ENCODE measurements around the gene SFRP2.

DNA sequence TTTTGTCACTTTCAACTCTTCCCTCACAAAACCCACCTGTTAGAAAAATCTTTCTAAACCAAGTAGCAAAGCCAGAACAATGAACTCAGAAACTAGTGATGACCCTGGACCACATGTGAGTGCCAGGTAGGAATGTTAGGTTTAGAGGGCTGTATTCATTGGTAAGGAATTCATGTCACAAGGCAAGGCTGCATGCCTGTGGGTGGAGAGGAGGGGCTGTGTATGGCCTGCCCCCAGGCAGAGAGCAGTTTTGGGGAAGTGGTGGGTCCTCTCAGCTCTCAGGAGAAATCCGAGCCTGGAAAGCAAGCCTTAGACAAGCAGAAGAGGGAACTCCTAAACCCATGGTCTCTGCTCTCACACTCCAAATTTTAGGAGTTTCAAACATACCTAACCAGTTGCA, 31.5 kb downstream of the SFRP2 start:
- TF ChIP-seq, protein P1, sequence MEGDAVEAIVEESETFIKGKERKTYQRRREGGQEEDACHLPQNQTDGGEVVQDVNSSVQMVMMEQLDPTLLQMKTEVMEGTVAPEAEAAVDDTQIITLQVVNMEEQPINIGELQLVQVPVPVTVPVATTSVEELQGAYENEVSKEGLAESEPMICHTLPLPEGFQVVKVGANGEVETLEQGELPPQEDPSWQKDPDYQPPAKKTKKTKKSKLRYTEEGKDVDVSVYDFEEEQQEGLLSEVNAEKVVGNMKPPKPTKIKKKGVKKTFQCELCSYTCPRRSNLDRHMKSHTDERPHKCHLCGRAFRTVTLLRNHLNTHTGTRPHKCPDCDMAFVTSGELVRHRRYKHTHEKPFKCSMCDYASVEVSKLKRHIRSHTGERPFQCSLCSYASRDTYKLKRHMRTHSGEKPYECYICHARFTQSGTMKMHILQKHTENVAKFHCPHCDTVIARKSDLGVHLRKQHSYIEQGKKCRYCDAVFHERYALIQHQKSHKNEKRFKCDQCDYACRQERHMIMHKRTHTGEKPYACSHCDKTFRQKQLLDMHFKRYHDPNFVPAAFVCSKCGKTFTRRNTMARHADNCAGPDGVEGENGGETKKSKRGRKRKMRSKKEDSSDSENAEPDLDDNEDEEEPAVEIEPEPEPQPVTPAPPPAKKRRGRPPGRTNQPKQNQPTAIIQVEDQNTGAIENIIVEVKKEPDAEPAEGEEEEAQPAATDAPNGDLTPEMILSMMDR (IDR thresholded peaks at IDR 0.05; ENCODE audit: insufficient read depth, low read length, poor library complexity, severe bottlenecking): no peak
- no peak for TF ChIP-seq EZH2phosphoT487 (conservative IDR thresholded peaks at IDR 0.05; ENCODE audit: low read length)
